CD14-positive monocyte (primary cell): ENCODE data around the gene TMEM178B. TPM values are rescaled to one million over a fixed set of nuclear protein-coding genes. Genes with fewer than 3 reads are reported as not detected.

ENCODE experiments used
- DNase-seq, 3 donors: peaks; one replicate each; pipeline ENCODE4 v3.0.0-alpha.2; 2011 to 2022
- H2AFZ ChIP-seq: 2 replicates; pipeline ENCODE4 v1.6.0; 2012; ENCODE audit warnings: mild to moderate bottlenecking, low read depth, low read length, inconsistent platforms; ENCODE audit not compliant: insufficient read depth, poor library complexity, severe bottlenecking
- H3K27ac ChIP-seq, 2 donors: 1 replicate in 1 of 2; 2 replicates in 1 of 2; pipeline ENCODE4 v1.5.1; 2012 to 2013; ENCODE audit warnings: low read length in 2 of 2, control low read depth in 1 of 2, inconsistent platforms in 1 of 2, low read depth in 1 of 2, mild to moderate bottlenecking in 1 of 2
- H3K27me3 ChIP-seq, 2 donors: one replicate each; pipeline versions ENCODE4 v1.6.0 to v1.6.1; 2011 to 2013; ENCODE audit warnings: low read length in 2 of 2; ENCODE audit not compliant: control insufficient read depth in 2 of 2, insufficient read depth in 2 of 2
- H3K36me3 ChIP-seq, 2 donors: replicated peaks in 1 of 2; 1 replicate in 1 of 2; 2 replicates in 1 of 2; pipeline versions ENCODE4 v1.5.1 to v1.6.1; 2012 to 2013; ENCODE audit warnings: low read length in 2 of 2, control low read depth in 1 of 2, inconsistent platforms in 1 of 2, mild to moderate bottlenecking in 1 of 2; ENCODE audit not compliant: insufficient read depth in 2 of 2, control insufficient read depth in 1 of 2
- H3K4me1 ChIP-seq, 2 donors: 1 replicate in 1 of 2; 2 replicates in 1 of 2; pipeline versions ENCODE4 v1.5.1 to v1.6.1; 2012 to 2013; ENCODE audit warnings: low read length in 2 of 2, control low read depth in 1 of 2, inconsistent platforms in 1 of 2, mild to moderate bottlenecking in 1 of 2, moderate library complexity in 1 of 2; ENCODE audit not compliant: insufficient read depth in 2 of 2, control insufficient read depth in 1 of 2
- H3K4me2 ChIP-seq: replicated peaks from 2 replicates; pipeline ENCODE3; 2012; ENCODE audit warnings: low read length, moderate library complexity, mild to moderate bottlenecking; ENCODE audit not compliant: poor library complexity, severe bottlenecking; ENCODE audit errors: extremely low read depth
- H3K4me3 ChIP-seq, 3 experiments: fragments of 200-600 bp in 1 of 3; sonication (generic) in 1 of 3; replicated peaks in 1 of 3; 1 replicate in 2 of 3; 2 replicates in 1 of 3; pipeline ENCODE4 v1.5.1; 2011 to 2013; ENCODE audit warnings: low read length in 3 of 3, mild to moderate bottlenecking in 3 of 3, control low read depth in 2 of 3, low read depth in 2 of 3, inconsistent platforms in 1 of 3, moderate library complexity in 1 of 3
- H3K79me2 ChIP-seq: 2 replicates; pipeline ENCODE4 v1.6.0; 2012; ENCODE audit warnings: mild to moderate bottlenecking, control low read depth, inconsistent platforms, low read length, moderate library complexity; ENCODE audit not compliant: insufficient read depth
- H3K9ac ChIP-seq: 2 replicates; pipeline ENCODE4 v1.6.0; 2017; ENCODE audit warnings: low read length, mild to moderate bottlenecking; ENCODE audit not compliant: insufficient read depth, poor library complexity, severe bottlenecking
- H3K9me3 ChIP-seq, 2 donors: replicated peaks in 1 of 2; 1 replicate in 1 of 2; 2 replicates in 1 of 2; pipeline versions ENCODE4 v1.5.1 to v1.6.1; 2012 to 2013; ENCODE audit warnings: low read length in 2 of 2, control low read depth in 1 of 2; ENCODE audit not compliant: control insufficient read depth in 1 of 2, insufficient read depth in 1 of 2
- H4K20me1 ChIP-seq: 2 replicates; pipeline ENCODE4 v1.6.0; 2012; ENCODE audit warnings: mild to moderate bottlenecking, low read length, control low read depth, moderate library complexity; ENCODE audit not compliant: insufficient read depth
- H3K27ac Mint-ChIP-seq, 7 donors: one replicate each; pipeline ENCODE4 v1.8.0; 2020; ENCODE audit warnings: mild to moderate bottlenecking in 7 of 7, mixed read lengths in 7 of 7, moderate library complexity in 6 of 7, inconsistent platforms in 2 of 7
- H3K27me3 Mint-ChIP-seq, 3 donors: one replicate each; pipeline ENCODE4 v1.8.0; 2021 to 2022; ENCODE audit warnings: low read depth in 3 of 3, mild to moderate bottlenecking in 3 of 3, mixed read lengths in 3 of 3, moderate library complexity in 3 of 3, inconsistent platforms in 1 of 3
- H3K36me3 Mint-ChIP-seq, 2 donors: one replicate each; pipeline ENCODE4 v1.8.0; 2020; ENCODE audit warnings: mixed read lengths in 2 of 2, inconsistent platforms in 1 of 2, mild to moderate bottlenecking in 1 of 2
- H3K4me1 Mint-ChIP-seq: one replicate; pipeline ENCODE4 v1.8.0; 2020; ENCODE audit warnings: mild to moderate bottlenecking, mixed read lengths
- H3K4me3 Mint-ChIP-seq, 2 donors: one replicate each; pipeline ENCODE4 v1.8.0; 2020; ENCODE audit warnings: mild to moderate bottlenecking in 2 of 2, mixed read lengths in 2 of 2, moderate library complexity in 1 of 2
- H3K9me3 Mint-ChIP-seq, 7 donors: one replicate each; pipeline ENCODE4 v1.8.0; 2020 to 2022; ENCODE audit warnings: mixed read lengths in 7 of 7, mild to moderate bottlenecking in 6 of 7, moderate library complexity in 6 of 7, inconsistent platforms in 2 of 7
- WGBS: methylation state at CpG from one replicate; pipeline ENCODE4 v1.1.5; 2013; ENCODE audit warnings: missing lambda C conversion rate; ENCODE audit not compliant: insufficient coverage; 5-methylcytosine and 5-hydroxymethylcytosine counted together
- intact Hi-C, 2 donors: fragments of 100-400 bp; cut with micrococcal nuclease; formaldehyde crosslinking; loops; one replicate each; pipeline versions ENCODE4 v1.15.0 to v1.15.1; 2023
- polyA plus RNA-seq, 3 donors: library from polyadenylated mRNA; depleted of rRNA in 1 of 3; unstranded in 2 of 3; stranded (reverse) in 1 of 3; fragments of 300-500 nt in 2 of 3; fragments of >200 nt in 1 of 3; fragmentation: Illumina TruSeq in 2 of 3; gene quantifications; 1 replicate in 2 of 3; 2 replicates in 1 of 3; pipeline ENCODE4 v1.2.3, GENCODE V29; 2012 to 2021
- TF ChIP-seq, protein P1 (sequence below): fragments of 200-600 bp; IDR thresholded peaks from one replicate; pipeline ENCODE4 v1.8.0; 2022; ENCODE audit warnings: antibody characterized with exemption, mild to moderate bottlenecking

TMEM178B gene
- polyA plus RNA-seq, 3 donors = not detected

DNA sequence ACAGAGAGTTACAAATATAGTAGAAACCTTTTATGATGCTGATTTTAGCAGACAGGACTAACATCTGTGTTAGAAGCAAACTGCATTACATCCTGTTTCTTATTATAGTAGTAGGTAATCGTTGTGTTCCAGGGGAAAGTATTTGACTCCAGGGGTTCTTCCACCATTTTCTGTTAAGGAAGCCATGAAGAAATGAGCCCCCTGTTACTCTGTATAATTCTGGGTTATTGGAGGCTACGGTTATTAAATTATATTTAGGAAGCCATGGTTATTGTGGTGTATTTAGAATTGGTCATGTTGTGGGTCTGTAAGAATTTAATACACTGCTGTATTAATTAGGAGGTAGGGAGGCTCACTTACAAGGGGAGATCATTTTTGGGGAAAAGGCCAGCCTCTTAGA lies 301.6 kb downstream of the TMEM178B start:
- WGBS = no CpG with 5 or more reads among the region's 2 CpGs
- H3K27ac Mint-ChIP-seq = no peak overlapping the region
- peaks cover 1 to 4% (median 2%) of the 10 kb centered on the region in 3 donors for H3K27me3 Mint-ChIP-seq
- DNase-seq = no peak
- Histone ChIP-seq H3K9me3 (no peaks in the 10 kb centered on the region), H3K4me3 (no peak overlapping the region), H2AFZ (no peak overlapping the region), H3K27ac (no peak overlapping the region), H3K9ac (no peak overlapping the region), H3K4me2 (no peak overlapping the region), H3K4me1 (no peaks in the 10 kb centered on the region), H3K36me3 (no peaks in the 10 kb centered on the region), H3K79me2 (no peaks in the 10 kb centered on the region), H4K20me1 (no peaks in the 10 kb centered on the region), H3K27me3 (no peaks in the 10 kb centered on the region)
- TF ChIP-seq, protein P1, sequence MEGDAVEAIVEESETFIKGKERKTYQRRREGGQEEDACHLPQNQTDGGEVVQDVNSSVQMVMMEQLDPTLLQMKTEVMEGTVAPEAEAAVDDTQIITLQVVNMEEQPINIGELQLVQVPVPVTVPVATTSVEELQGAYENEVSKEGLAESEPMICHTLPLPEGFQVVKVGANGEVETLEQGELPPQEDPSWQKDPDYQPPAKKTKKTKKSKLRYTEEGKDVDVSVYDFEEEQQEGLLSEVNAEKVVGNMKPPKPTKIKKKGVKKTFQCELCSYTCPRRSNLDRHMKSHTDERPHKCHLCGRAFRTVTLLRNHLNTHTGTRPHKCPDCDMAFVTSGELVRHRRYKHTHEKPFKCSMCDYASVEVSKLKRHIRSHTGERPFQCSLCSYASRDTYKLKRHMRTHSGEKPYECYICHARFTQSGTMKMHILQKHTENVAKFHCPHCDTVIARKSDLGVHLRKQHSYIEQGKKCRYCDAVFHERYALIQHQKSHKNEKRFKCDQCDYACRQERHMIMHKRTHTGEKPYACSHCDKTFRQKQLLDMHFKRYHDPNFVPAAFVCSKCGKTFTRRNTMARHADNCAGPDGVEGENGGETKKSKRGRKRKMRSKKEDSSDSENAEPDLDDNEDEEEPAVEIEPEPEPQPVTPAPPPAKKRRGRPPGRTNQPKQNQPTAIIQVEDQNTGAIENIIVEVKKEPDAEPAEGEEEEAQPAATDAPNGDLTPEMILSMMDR = no peak
- H3K4me1 Mint-ChIP-seq = no peaks in the 10 kb centered on the region
- peaks cover 0 to 5% (median 0%) of the 10 kb centered on the region in 7 donors for H3K9me3 Mint-ChIP-seq
- intact Hi-C loops = no loop called here
- H3K36me3 Mint-ChIP-seq = no peaks in the 10 kb centered on the region
- H3K4me3 Mint-ChIP-seq = no peak overlapping the region

DNA sequence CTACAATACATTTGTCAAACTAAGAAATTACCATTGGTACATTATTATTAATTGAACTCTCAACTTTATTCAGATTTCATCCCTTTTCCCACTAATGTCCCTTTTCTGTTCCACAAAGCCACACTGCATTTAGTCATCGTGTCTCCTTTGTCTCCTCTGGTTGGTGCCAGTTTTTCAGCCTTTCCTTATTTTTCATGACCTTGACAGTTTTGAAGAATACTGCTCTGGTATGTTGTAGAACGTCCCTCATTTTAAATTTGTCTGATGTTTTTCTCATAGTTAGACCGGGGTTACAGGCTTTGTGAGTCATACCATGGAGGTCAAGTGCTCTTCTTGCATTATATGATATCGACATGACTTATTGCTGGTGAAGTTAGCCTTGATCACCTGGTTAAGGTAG lies 304.0 kb downstream of the TMEM178B start:
- TF ChIP-seq, protein P1 = no peak
- no peak for DNase-seq
- H3K36me3 Mint-ChIP-seq = no peaks in the 10 kb centered on the region
- no peak overlapping the region for H2AFZ ChIP-seq
- H3K36me3 ChIP-seq = no peaks in the 10 kb centered on the region
- H3K27me3 ChIP-seq = no peaks in the 10 kb centered on the region
- H3K9me3 Mint-ChIP-seq = peaks cover 0 to 3% (median 0%) of the 10 kb centered on the region in 7 donors
- no peak overlapping the region for H3K4me3 Mint-ChIP-seq
- 100% methylated on average over 2 of the region's 4 CpGs for WGBS
- H3K27me3 Mint-ChIP-seq = peaks cover 2 to 4% (median 2%) of the 10 kb centered on the region in 3 donors
- no peak overlapping the region for H3K4me2 ChIP-seq
- H3K27ac Mint-ChIP-seq = no peak overlapping the region
- H3K9ac ChIP-seq = no peak overlapping the region
- no peak overlapping the region for H3K27ac ChIP-seq
- H3K4me3 ChIP-seq = no peak overlapping the region
- intact Hi-C loops = no loop called here
- H3K9me3 ChIP-seq = no peaks in the 10 kb centered on the region
- H3K79me2 ChIP-seq = no peaks in the 10 kb centered on the region
- no peaks in the 10 kb centered on the region for H3K4me1 ChIP-seq
- no peaks in the 10 kb centered on the region for H4K20me1 ChIP-seq
- H3K4me1 Mint-ChIP-seq = no peaks in the 10 kb centered on the region
